Hepatocyte (in vitro differentiated cells): ENCODE data around the gene AP3D1.

Experiments used
- EZH2 ChIP-seq: fragments of 200-600 bp; sonication (generic); IDR thresholded peaks from 2 replicates; pipeline ENCODE4 v1.6.1; 2016; ENCODE audit warnings: antibody characterized with exemption, mild to moderate bottlenecking, borderline replicate concordance
- EZH2phosphoT487 ChIP-seq: fragments of 200-600 bp; sonication (generic); IDR thresholded peaks from one replicate; pipeline ENCODE4 v1.6.1; 2018; ENCODE audit warnings: antibody characterized with exemption, mild to moderate bottlenecking, low read depth, moderate library complexity; ENCODE audit not compliant: unreplicated experiment, severe bottlenecking
- TF ChIP-seq, protein P1 (sequence below): fragments of 200-600 bp; sonication (generic); IDR thresholded peaks from 2 replicates; pipeline ENCODE4 v1.5.1; 2016; ENCODE audit warnings: antibody characterized with exemption, mild to moderate bottlenecking; ENCODE audit not compliant: poor library complexity

DNA sequence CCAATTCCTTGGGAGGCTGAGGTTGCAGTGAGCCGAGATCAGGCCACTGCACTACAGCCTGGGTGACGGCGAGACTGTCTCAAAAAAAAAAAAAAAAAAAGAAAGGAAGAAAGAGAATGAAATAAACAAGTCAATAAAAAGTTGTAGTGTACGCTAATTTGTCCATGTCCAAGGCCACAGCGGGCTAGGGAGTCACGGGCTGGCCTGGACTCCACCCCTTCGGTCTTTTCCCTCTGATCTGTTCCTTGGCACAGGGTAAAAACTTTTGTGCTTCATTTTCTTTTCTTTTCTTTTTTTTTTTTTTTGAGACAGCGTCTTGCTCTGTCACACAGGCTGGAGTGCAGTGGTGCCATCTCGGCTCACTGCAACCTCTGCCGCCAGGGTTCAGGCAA is 80.9 kb downstream of the AP3D1 start:
- TF ChIP-seq, protein P1, sequence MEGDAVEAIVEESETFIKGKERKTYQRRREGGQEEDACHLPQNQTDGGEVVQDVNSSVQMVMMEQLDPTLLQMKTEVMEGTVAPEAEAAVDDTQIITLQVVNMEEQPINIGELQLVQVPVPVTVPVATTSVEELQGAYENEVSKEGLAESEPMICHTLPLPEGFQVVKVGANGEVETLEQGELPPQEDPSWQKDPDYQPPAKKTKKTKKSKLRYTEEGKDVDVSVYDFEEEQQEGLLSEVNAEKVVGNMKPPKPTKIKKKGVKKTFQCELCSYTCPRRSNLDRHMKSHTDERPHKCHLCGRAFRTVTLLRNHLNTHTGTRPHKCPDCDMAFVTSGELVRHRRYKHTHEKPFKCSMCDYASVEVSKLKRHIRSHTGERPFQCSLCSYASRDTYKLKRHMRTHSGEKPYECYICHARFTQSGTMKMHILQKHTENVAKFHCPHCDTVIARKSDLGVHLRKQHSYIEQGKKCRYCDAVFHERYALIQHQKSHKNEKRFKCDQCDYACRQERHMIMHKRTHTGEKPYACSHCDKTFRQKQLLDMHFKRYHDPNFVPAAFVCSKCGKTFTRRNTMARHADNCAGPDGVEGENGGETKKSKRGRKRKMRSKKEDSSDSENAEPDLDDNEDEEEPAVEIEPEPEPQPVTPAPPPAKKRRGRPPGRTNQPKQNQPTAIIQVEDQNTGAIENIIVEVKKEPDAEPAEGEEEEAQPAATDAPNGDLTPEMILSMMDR: no peak
- TF ChIP-seq EZH2 (no peak), EZH2phosphoT487 (no peak)
